Liver (tissue), 9 donors: ENCODE measurements around the gene IQSEC1. TPM values are rescaled to one million over a fixed set of nuclear protein-coding genes. Genes with fewer than 3 reads are reported as not detected.

ENCODE experiments used
- DNase-seq: peaks from one replicate; pipeline ENCODE4 v3.0.0-alpha.2; 2017; ENCODE audit warnings: low spot score
- H3K27ac ChIP-seq, 2 donors: one replicate each; pipeline ENCODE4 v1.7.0; 2013; ENCODE audit warnings: inconsistent platforms in 2 of 2, low read length in 2 of 2, control low read depth in 1 of 2, low read depth in 1 of 2, mild to moderate bottlenecking in 1 of 2
- H3K27me3 ChIP-seq, 4 donors: one replicate each; pipeline versions ENCODE4 v1.6.1 to v1.7.0; 2013; ENCODE audit warnings: low read length in 3 of 4, inconsistent platforms in 1 of 4, mild to moderate bottlenecking in 1 of 4, moderate library complexity in 1 of 4; ENCODE audit not compliant: control insufficient read depth in 4 of 4, insufficient read depth in 4 of 4
- H3K36me3 ChIP-seq, 4 donors: one replicate each; pipeline versions ENCODE4 v1.6.1 to v1.7.0; 2013; ENCODE audit warnings: low read length in 3 of 4, mild to moderate bottlenecking in 3 of 4, low read depth in 1 of 4, moderate library complexity in 1 of 4; ENCODE audit not compliant: control insufficient read depth in 4 of 4, insufficient read depth in 3 of 4
- H3K4me1 ChIP-seq, 4 donors: one replicate each; pipeline versions ENCODE4 v1.6.1 to v1.7.0; 2013; ENCODE audit warnings: low read length in 3 of 4, mild to moderate bottlenecking in 3 of 4, moderate library complexity in 1 of 4; ENCODE audit not compliant: control insufficient read depth in 4 of 4, insufficient read depth in 4 of 4
- H3K4me3 ChIP-seq, 3 donors: one replicate each; pipeline versions ENCODE4 v1.6.1 to v1.7.0; 2013; ENCODE audit warnings: low read length in 3 of 3, control low read depth in 1 of 3, low read depth in 1 of 3, mild to moderate bottlenecking in 1 of 3
- H3K9ac ChIP-seq, 2 donors: one replicate each; pipeline ENCODE4 v1.7.0; 2013; ENCODE audit warnings: low read length in 2 of 2, mild to moderate bottlenecking in 2 of 2, moderate library complexity in 2 of 2, control low read depth in 1 of 2, low read depth in 1 of 2
- H3K9me3 ChIP-seq, 4 donors: one replicate each; pipeline versions ENCODE4 v1.6.1 to v1.7.0; 2013; ENCODE audit warnings: low read length in 3 of 4; ENCODE audit not compliant: control insufficient read depth in 4 of 4
- ATF3 ChIP-seq: IDR thresholded peaks from 2 replicates; pipeline ENCODE4 v1.6.1; 2016; ENCODE audit warnings: antibody characterized with exemption
- EGR1 ChIP-seq, 2 donors: IDR thresholded peaks; 2 replicates each; pipeline ENCODE4 v1.6.1; 2016 to 2018; ENCODE audit warnings: antibody characterized with exemption in 2 of 2, low read depth in 2 of 2
- FOXA1 ChIP-seq: IDR thresholded peaks from 2 replicates; pipeline ENCODE4 v1.6.1; 2016; ENCODE audit warnings: antibody characterized with exemption
- FOXA2 ChIP-seq: IDR thresholded peaks from 2 replicates; pipeline ENCODE4 v1.6.1; 2016; ENCODE audit warnings: antibody characterized with exemption
- GABPA ChIP-seq, 2 donors: IDR thresholded peaks in 1 of 2; conservative IDR thresholded peaks in 1 of 2; 2 replicates each; pipeline ENCODE4 v1.6.1; 2016; ENCODE audit warnings: antibody characterized with exemption in 2 of 2, mild to moderate bottlenecking in 1 of 2, moderate library complexity in 1 of 2
- HNF4A ChIP-seq, 2 donors: conservative IDR thresholded peaks; 2 replicates each; pipeline ENCODE4 v1.6.1; 2016; ENCODE audit warnings: antibody characterized with exemption in 2 of 2, mild to moderate bottlenecking in 2 of 2
- HNF4G ChIP-seq: IDR thresholded peaks from 2 replicates; pipeline ENCODE4 v1.6.1; 2016; ENCODE audit warnings: antibody characterized with exemption
- JUND ChIP-seq, 2 donors: IDR thresholded peaks; 2 replicates each; pipeline ENCODE4 v1.6.1; 2016; ENCODE audit warnings: antibody characterized with exemption in 2 of 2
- MAX ChIP-seq: IDR thresholded peaks from 2 replicates; pipeline ENCODE4 v1.6.1; 2016; ENCODE audit warnings: antibody characterized with exemption
- NR2F2 ChIP-seq: IDR thresholded peaks from 2 replicates; pipeline ENCODE4 v1.6.1; 2016; ENCODE audit warnings: antibody characterized with exemption
- SP1 ChIP-seq: IDR thresholded peaks from 2 replicates; pipeline ENCODE4 v1.6.1; 2018; ENCODE audit warnings: antibody characterized with exemption, mild to moderate bottlenecking
- YY1 ChIP-seq: IDR thresholded peaks from 2 replicates; pipeline ENCODE4 v1.6.1; 2016; ENCODE audit warnings: antibody characterized with exemption, mild to moderate bottlenecking
- ZBTB33 ChIP-seq: IDR thresholded peaks from 2 replicates; pipeline ENCODE4 v1.6.1; 2016; ENCODE audit warnings: antibody characterized with exemption
- WGBS: extraction: QIAGEN DNeasy Blood & Tissue Kit; methylation state at CpG from one replicate; pipeline ENCODE4 v1.1.7; 2013; 5-methylcytosine and 5-hydroxymethylcytosine counted together
- polyA plus RNA-seq, 2 donors: library from polyadenylated mRNA; stranded (reverse) in 1 of 2; unstranded in 1 of 2; fragments of 200-250 nt in 1 of 2; fragments of >200 nt in 1 of 2; fragmentation: Nextera tagmentation in 1 of 2; extraction: Ambion mirVana in 1 of 2; gene quantifications; one replicate each; pipeline versions ENCODE4 v1.2.1 to v1.2.3, GENCODE V29; 2013 to 2015
- total RNA-seq, 2 donors: library from RNA; depleted of rRNA; stranded (reverse); fragments of >200 nt; gene quantifications; one replicate each; pipeline ENCODE4 v1.2.3, GENCODE V29; 2014
- donor health status: healthy.
- donor health status: healthy.
- donor health status: healthy.
- donor health status: healthy.
- donor health status: healthy.

IQSEC1 gene
- total and polyA plus RNA-seq, 4 donors, result 12.7 to 56.0 (median 36.2) TPM

- no peaks in the 10 kb centered on the region for H3K36me3 ChIP-seq
These were observed 113.8 kb downstream of the IQSEC1 start for GRCh38 chr3:12959410-12959809.

GRCh38 chr3:12957824-12958792 lies 115.1 kb downstream of the IQSEC1 start:
- H3K36me3 ChIP-seq, result no peaks in the 10 kb centered on the region
- no peaks in the 10 kb centered on the region for H3K9me3 ChIP-seq
- 85% methylated on average over 13 of the region's 13 CpGs for WGBS
- no peaks in the 10 kb centered on the region for H3K27me3 ChIP-seq
- H3K9ac ChIP-seq, result no peak overlapping the region
- no peak overlapping the region for H3K4me3 ChIP-seq
- peak overlapping the region; percentile 6 to 36 for H3K27ac ChIP-seq
- no peak for DNase-seq
- TF ChIP-seq MAX (no peak), FOXA2 (no peak), ZBTB33 (no peak), HNF4G (no peak), SP1 (no peak), HNF4A (conservative IDR thresholded peaks at IDR 0.05) (no peak), EGR1 (IDR thresholded peaks at IDR 0.05; ENCODE audit: low read depth in 2 of 2) (no peak), JUND (IDR thresholded peaks at IDR 0.05) (no peak), FOXA1 (no peak), ATF3 (no peak), NR2F2 (no peak), YY1 (no peak)
- peaks cover 38 to 89% (median 83%) of the 10 kb centered on the region in 4 donors for H3K4me1 ChIP-seq

More at GRCh38 chr3:12959410-12959809, 113.8 kb downstream of the IQSEC1 start:
- Histone ChIP-seq H3K27ac (peak overlapping the region; percentile 6 to 14), H3K4me3 (no peak overlapping the region), H3K27me3 (no peaks in the 10 kb centered on the region), H3K9ac (no peak overlapping the region), H3K9me3 (no peaks in the 10 kb centered on the region), H3K4me1 (peaks cover 45 to 98% (median 94%) of the 10 kb centered on the region in 4 donors)
- WGBS, result 75% methylated on average over 7 of the region's 7 CpGs
- TF ChIP-seq ZBTB33 (no peak), HNF4A (conservative IDR thresholded peaks at IDR 0.05) (no peak), GABPA (IDR thresholded peaks at IDR 0.05 in 1 of 2, conservative IDR thresholded peaks at IDR 0.05 in 1 of 2) (no peak), JUND (IDR thresholded peaks at IDR 0.05) (no peak), ATF3 (no peak)
- no peak for DNase-seq
